Activated T-cell treated with anti-CD3 and anti-CD28 coated beads for 24 hours (primary cell): Measurements from ENCODE around the gene CARD9.
"Not testable (repeated sequence)": the region's sequence is repeated elsewhere in the genome, so short reads cannot be mapped to it uniquely, and the experiment has no call there.

Experiments used
- DNase-seq: peaks from one replicate; pipeline ENCODE4 v3.0.0-alpha.2; 2020; ENCODE audit warnings: low read depth

The CARD9 gene

GRCh38 chr9:136373300-136374182, at the start of gene CARD9:
Gene CARD9, minus strand, starts transcription at chr9:136373669. Its CDS starts 1,591 bp downstream, at chr9:136372078.
- DNase-seq = no peak

- no peak for DNase-seq
Observed at GRCh38 chr9:136422876-136423275, 49.4 kb upstream of the CARD9 start.

GRCh38 chr9:136421791-136422190, 48.3 kb upstream of the CARD9 start:
- DNase-seq = no peak

- DNase-seq = no peak
Observed at GRCh38 chr9:136419092-136419420, 45.6 kb upstream of the CARD9 start.

GRCh38 chr9:136418182-136419091, 45.0 kb upstream of the CARD9 start:
- DNase-seq = no peak

- DNase-seq = no peak
Observed at GRCh38 chr9:136416914-136417313, 43.4 kb upstream of the CARD9 start.

GRCh38 chr9:136416427-136416826, 43.0 kb upstream of the CARD9 start:
- DNase-seq = no peak

GRCh38 chr9:136412962-136413361, 39.5 kb upstream of the CARD9 start:
- DNase-seq = no peak

GRCh38 chr9:136411378-136411777, 37.9 kb upstream of the CARD9 start:
- DNase-seq = no peak

GRCh38 chr9:136410500-136411287, 37.2 kb upstream of the CARD9 start, which contains the start of the genes ENTR1 and PMPCA:
Gene ENTR1, minus strand, starts transcription at chr9:136410614. Its CDS starts 217 bp downstream, at chr9:136410397.
Gene PMPCA, plus strand, starts transcription at chr9:136410658. Its CDS starts 11 bp downstream, at chr9:136410669.
- peak; percentile 95 for DNase-seq

GRCh38 chr9:136409557-136410455, 36.3 kb upstream of the CARD9 start:
- peak; percentile 18 for DNase-seq

GRCh38 chr9:136407911-136408310, 34.4 kb upstream of the CARD9 start:
- no peak for DNase-seq

GRCh38 chr9:136407061-136407460, 33.6 kb upstream of the CARD9 start:
- DNase-seq = not testable (repeated sequence)

GRCh38 chr9:136405904-136406303, 32.4 kb upstream of the CARD9 start:
- DNase-seq = not testable (repeated sequence)

- no peak for DNase-seq
Observed at GRCh38 chr9:136405481-136405880, 32.0 kb upstream of the CARD9 start.

GRCh38 chr9:136404801-136405136, 31.3 kb upstream of the CARD9 start:
- DNase-seq = no peak

GRCh38 chr9:136403915-136404800, 30.7 kb upstream of the CARD9 start:
- DNase-seq = peak; percentile 44

GRCh38 chr9:136403538-136403914, 30.1 kb upstream of the CARD9 start:
- DNase-seq = peak; percentile 71

- DNase-seq = no peak
Observed at GRCh38 chr9:136402067-136402466, 28.6 kb upstream of the CARD9 start.
